ENCODE data around the gene CLCN3. TPM values are rescaled to one million over a fixed set of nuclear protein-coding genes. Genes with fewer than 3 reads are reported as not detected.

CLCN3 gene
- total RNA-seq, 5 donors from 2014 or later (not counting 1 experiment from before 2014, with no cell fraction given): 17.3 to 33.7 (median 30.8) TPM

DNA sequence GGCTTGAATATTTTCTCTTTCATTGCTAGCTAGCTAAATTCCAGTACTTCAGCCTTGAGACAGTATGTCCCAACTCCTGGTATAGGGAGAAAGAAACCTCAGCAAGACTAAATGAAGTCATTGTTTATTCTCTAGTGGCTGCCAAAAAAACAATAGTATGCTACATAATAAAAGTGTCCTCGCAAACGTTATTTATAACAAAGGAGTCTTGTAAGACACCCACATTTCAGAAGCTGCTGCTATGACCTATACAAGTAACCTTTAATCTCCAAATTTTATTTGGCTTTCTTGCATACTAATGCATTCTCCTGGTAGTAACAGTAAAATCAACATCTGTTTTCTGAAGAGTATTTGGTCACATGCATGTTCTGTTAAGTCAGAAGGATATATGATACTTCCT is 36.8 kb upstream of the CLCN3 start:
- ATAC-seq (replicated peaks in 1 of 4): no peak
- H3K9me3 Mint-ChIP-seq: no peaks in the 10 kb centered on the region
- H3K27me3 Mint-ChIP-seq: no peaks in the 10 kb centered on the region
- no peaks in the 10 kb centered on the region for H3K4me1 Mint-ChIP-seq
- CTCF ChIA-PET: no interaction called here
- H3K27me3 ChIP-seq (replicated peaks in 1 of 2; ENCODE audit: control insufficient read depth in 2 of 2, extremely low read depth in 1 of 2, insufficient read depth in 2 of 2, low read length in 1 of 2): no peaks in the 10 kb centered on the region
- peak overlapping the region in 1 of 2 donors; percentile 22 for H3K27ac Mint-ChIP-seq
- H3K36me3 Mint-ChIP-seq: peaks cover 32% of the 10 kb centered on the region
- WGBS (ENCODE audit: insufficient coverage): no CpG with 5 or more reads among the region's 2 CpGs
- H3K4me3 ChIP-seq (ENCODE audit: control insufficient read depth in 1 of 2, extremely low read depth in 1 of 2, low read length in 1 of 2): no peak overlapping the region
- H3K4me3 Mint-ChIP-seq: no peak overlapping the region
- peaks cover 0 to 16% of the 10 kb centered on the region in 2 donors for H3K36me3 ChIP-seq (ENCODE audit: control insufficient read depth in 2 of 2, extremely low read depth in 1 of 2, insufficient read depth in 1 of 2, low read length in 1 of 2)
- no peaks in the 10 kb centered on the region for H3K9me3 ChIP-seq
- H3K27ac ChIP-seq (ENCODE audit: low read length): no peak overlapping the region
- POLR2A ChIA-PET: no interaction called here
- no peaks in the 10 kb centered on the region for H3K4me1 ChIP-seq (ENCODE audit: control insufficient read depth in 1 of 2, extremely low read depth in 1 of 2, insufficient read depth in 2 of 2, low read length in 2 of 2)
- DNase-seq: no peak

DNA sequence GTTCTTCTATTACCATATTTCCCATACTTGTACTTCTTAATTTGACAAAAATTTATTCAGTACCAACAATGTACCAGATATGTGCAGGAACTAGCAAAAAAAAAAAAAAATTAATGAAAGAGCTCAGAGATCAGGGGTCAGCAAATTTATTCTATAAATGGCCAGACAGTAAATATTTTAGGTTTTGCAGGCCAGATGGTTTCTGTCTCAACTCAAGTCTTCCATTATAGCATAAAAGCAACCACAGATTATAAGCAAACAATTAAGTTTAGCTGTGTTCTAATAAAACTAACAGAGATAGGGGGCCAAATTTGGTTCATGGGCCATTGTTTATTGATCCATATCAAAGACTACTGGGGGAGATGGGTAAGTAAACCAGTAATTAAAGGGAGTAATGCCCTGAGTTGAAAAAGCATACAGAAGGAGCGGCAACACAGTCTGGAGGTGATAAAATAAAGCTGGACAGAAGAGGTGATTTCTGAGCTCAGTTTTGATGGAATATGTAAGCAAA is 27.3 kb upstream of the CLCN3 start:
- Mint-ChIP-seq H3K27me3 (no peaks in the 10 kb centered on the region), H3K36me3 (peaks cover 38% of the 10 kb centered on the region), H3K9me3 (no peaks in the 10 kb centered on the region), H3K4me3 (no peak overlapping the region), H3K27ac (no peak overlapping the region), H3K4me1 (no peaks in the 10 kb centered on the region)
- Histone ChIP-seq H3K27ac (ENCODE audit: low read length) (no peak overlapping the region), H3K27me3 (replicated peaks in 1 of 2; ENCODE audit: control insufficient read depth in 2 of 2, extremely low read depth in 1 of 2, insufficient read depth in 2 of 2, low read length in 1 of 2) (no peaks in the 10 kb centered on the region), H3K36me3 (ENCODE audit: control insufficient read depth in 2 of 2, extremely low read depth in 1 of 2, insufficient read depth in 1 of 2, low read length in 1 of 2) (peaks cover 0 to 13% of the 10 kb centered on the region in 2 donors), H3K9me3 (no peaks in the 10 kb centered on the region), H3K4me1 (ENCODE audit: control insufficient read depth in 1 of 2, extremely low read depth in 1 of 2, insufficient read depth in 2 of 2, low read length in 2 of 2) (no peaks in the 10 kb centered on the region), H3K4me3 (ENCODE audit: control insufficient read depth in 1 of 2, extremely low read depth in 1 of 2, low read length in 1 of 2) (no peak overlapping the region)
- WGBS (ENCODE audit: insufficient coverage): 86% methylated on average over 1 of the region's 1 CpG
- ChIA-PET POLR2A (interaction anchor here in 1 of 2 donors (0.5 to 0.6 kb wide), 2 partner anchors 12 to 332 kb away, joined by 3 to 5 read pairs; no protein-coding TSS in a partner anchor), CTCF (interaction anchor here in 1 of 2 donors (0.6 kb wide), 2 partner anchors 27 to 217 kb away, joined by 3 read pairs; no protein-coding TSS in a partner anchor)
- ATAC-seq (replicated peaks in 1 of 4) (no peak), DNase-seq (no peak)

DNA sequence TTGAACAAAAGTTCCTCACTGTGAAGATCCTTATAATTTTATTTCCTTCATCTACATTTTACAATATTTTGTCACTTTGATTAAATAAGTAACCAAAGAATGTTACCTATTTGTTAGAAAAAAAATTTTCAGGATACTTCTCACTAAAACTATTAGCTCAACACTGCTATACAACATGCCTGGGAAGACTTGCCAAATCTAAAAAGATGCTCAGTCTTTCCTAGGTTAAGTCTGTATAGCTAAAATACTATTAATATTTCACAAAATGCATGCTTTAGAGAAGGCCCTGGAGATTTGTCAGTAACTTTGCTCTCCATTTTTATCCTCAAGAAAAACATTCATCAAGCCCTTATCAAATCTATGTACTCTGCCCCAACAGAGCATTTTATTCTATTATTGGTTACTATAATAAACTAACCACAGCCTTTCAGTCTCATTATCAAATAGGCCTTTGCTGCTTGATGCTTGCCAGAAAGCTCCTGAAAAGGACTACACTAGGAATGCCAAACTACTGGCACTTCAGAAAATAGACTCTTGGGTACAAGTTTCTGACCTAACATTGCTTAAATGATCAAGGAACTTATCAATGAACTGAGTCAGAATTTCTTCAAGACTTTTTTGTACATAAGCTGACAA is 25.7 kb upstream of the CLCN3 start:
- H3K4me1 ChIP-seq (ENCODE audit: control insufficient read depth in 1 of 2, extremely low read depth in 1 of 2, insufficient read depth in 2 of 2, low read length in 2 of 2): no peaks in the 10 kb centered on the region
- no peaks in the 10 kb centered on the region for H3K27me3 ChIP-seq (replicated peaks in 1 of 2; ENCODE audit: control insufficient read depth in 2 of 2, extremely low read depth in 1 of 2, insufficient read depth in 2 of 2, low read length in 1 of 2)
- H3K9me3 ChIP-seq: no peaks in the 10 kb centered on the region
- no peak overlapping the region for H3K4me3 ChIP-seq (ENCODE audit: control insufficient read depth in 1 of 2, extremely low read depth in 1 of 2, low read length in 1 of 2)
- DNase-seq (no peak), ATAC-seq (replicated peaks in 1 of 4) (no peak)
- ChIA-PET CTCF (interaction anchor here in 1 of 2 donors (0.6 kb wide), 1 partner anchor 122 kb away, joined by 3 read pairs; no protein-coding TSS in a partner anchor), POLR2A (interaction anchor here in 1 of 2 donors (0.5 kb wide), 1 partner anchor 61 kb away, joined by 4 read pairs; no protein-coding TSS in a partner anchor)
- H3K36me3 ChIP-seq (ENCODE audit: control insufficient read depth in 2 of 2, extremely low read depth in 1 of 2, insufficient read depth in 1 of 2, low read length in 1 of 2): peaks cover 0 to 7% of the 10 kb centered on the region in 2 donors
- Mint-ChIP-seq H3K27ac (no peak overlapping the region), H3K9me3 (no peaks in the 10 kb centered on the region), H3K36me3 (peaks cover 41% of the 10 kb centered on the region), H3K4me3 (no peak overlapping the region), H3K27me3 (no peaks in the 10 kb centered on the region), H3K4me1 (no peaks in the 10 kb centered on the region)
- no peak overlapping the region for H3K27ac ChIP-seq (ENCODE audit: low read length)

DNA sequence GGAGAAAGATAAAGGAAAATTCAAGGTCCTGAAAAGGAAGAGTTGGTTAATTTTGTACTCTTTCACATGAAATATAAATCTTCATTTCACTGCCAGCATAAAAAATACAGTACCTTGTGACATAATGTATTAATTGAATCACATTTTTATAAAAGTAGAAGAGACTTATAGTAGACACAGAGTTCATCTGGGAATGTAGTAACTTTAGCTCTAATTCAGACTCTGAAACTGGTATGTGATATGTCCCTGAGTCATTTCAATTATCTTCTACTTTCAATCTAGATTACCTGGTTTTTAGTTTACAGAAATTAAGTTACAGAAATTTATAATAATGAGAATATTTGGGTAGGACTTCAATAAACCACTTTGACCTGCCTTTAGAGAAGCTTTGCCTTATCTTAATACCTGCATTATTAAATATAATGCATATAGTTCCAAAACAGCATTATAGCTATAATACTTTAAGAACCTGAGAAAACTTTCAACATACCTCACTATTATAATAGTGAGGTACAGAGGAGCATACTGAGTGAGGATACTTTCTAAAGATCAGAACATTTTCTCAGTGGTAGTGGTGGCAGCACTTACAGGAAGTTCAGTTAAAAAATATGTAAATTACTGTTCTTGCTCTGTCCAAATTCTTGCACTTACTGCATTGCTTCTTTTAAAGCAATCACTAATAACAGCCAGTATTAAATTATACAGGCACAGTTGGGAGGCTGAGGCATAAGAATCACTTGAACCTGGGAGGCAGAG is 19.2 kb upstream of the CLCN3 start:
- Mint-ChIP-seq H3K4me1 (peaks cover 13 to 19% (median 18%) of the 10 kb centered on the region in 3 donors), H3K27me3 (no peaks in the 10 kb centered on the region), H3K4me3 (no peak overlapping the region), H3K36me3 (peaks cover 35% of the 10 kb centered on the region), H3K9me3 (no peaks in the 10 kb centered on the region), H3K27ac (no peak overlapping the region)
- Histone ChIP-seq H3K27ac (ENCODE audit: low read length) (no peak overlapping the region), H3K9me3 (no peaks in the 10 kb centered on the region), H3K36me3 (ENCODE audit: control insufficient read depth in 2 of 2, extremely low read depth in 1 of 2, insufficient read depth in 1 of 2, low read length in 1 of 2) (peaks cover 0 to 16% of the 10 kb centered on the region in 2 donors), H3K27me3 (replicated peaks in 1 of 2; ENCODE audit: control insufficient read depth in 2 of 2, extremely low read depth in 1 of 2, insufficient read depth in 2 of 2, low read length in 1 of 2) (no peaks in the 10 kb centered on the region), H3K4me3 (ENCODE audit: control insufficient read depth in 1 of 2, extremely low read depth in 1 of 2, low read length in 1 of 2) (no peak overlapping the region), H3K4me1 (ENCODE audit: control insufficient read depth in 1 of 2, extremely low read depth in 1 of 2, insufficient read depth in 2 of 2, low read length in 2 of 2) (peaks cover 0 to 3% of the 10 kb centered on the region in 2 experiments)
- no peak for ATAC-seq (replicated peaks in 1 of 4)
- ChIA-PET POLR2A (interaction anchor here in 1 of 2 donors (0.6 kb wide), 1 partner anchor 9 kb away, joined by 5 read pairs; no protein-coding TSS in a partner anchor), CTCF (no interaction called here)
- no peak for DNase-seq

DNA sequence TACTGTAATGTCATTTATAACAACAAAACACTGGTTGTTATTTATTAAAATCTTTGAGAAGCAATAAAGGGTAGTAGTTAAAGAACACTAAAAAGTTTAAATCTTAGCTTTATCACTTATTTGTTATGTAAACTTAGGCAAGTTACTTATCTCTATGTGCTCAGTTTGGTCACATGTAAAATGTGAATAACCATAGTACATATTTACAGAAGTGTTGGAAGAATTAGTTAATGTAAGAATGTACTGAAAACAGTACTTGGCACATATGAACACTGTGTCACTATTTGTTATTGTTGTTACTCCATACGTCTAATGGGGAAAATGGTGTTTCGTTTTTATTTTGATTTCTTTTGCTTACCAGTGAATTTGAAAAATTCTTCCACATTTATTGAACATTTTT is 17.1 kb upstream of the CLCN3 start:
- Histone ChIP-seq H3K9me3 (no peaks in the 10 kb centered on the region), H3K36me3 (ENCODE audit: control insufficient read depth in 2 of 2, extremely low read depth in 1 of 2, insufficient read depth in 1 of 2, low read length in 1 of 2) (peaks cover 0 to 12% of the 10 kb centered on the region in 2 donors), H3K27ac (ENCODE audit: low read length) (no peak overlapping the region), H3K27me3 (replicated peaks in 1 of 2; ENCODE audit: control insufficient read depth in 2 of 2, extremely low read depth in 1 of 2, insufficient read depth in 2 of 2, low read length in 1 of 2) (no peaks in the 10 kb centered on the region), H3K4me3 (ENCODE audit: control insufficient read depth in 1 of 2, extremely low read depth in 1 of 2, low read length in 1 of 2) (no peak overlapping the region), H3K4me1 (ENCODE audit: control insufficient read depth in 1 of 2, extremely low read depth in 1 of 2, insufficient read depth in 2 of 2, low read length in 2 of 2) (peaks cover 0 to 3% of the 10 kb centered on the region in 2 experiments)
- Mint-ChIP-seq H3K4me1 (peaks cover 29 to 31% (median 30%) of the 10 kb centered on the region in 3 donors), H3K27ac (no peak overlapping the region), H3K36me3 (peaks cover 38% of the 10 kb centered on the region), H3K9me3 (no peaks in the 10 kb centered on the region), H3K27me3 (no peaks in the 10 kb centered on the region), H3K4me3 (no peak overlapping the region)
- POLR2A ChIA-PET: no interaction called here
- DNase-seq (no peak), ATAC-seq (replicated peaks in 1 of 4) (no peak)
- CTCF ChIA-PET: interaction anchor here (0.6 to 1.6 kb wide), 4 partner anchors 10 to 55 kb away, joined by 3 to 9 read pairs (median 4); no protein-coding TSS in a partner anchor
- WGBS (ENCODE audit: insufficient coverage): no CpG with 5 or more reads among the region's 2 CpGs

DNA sequence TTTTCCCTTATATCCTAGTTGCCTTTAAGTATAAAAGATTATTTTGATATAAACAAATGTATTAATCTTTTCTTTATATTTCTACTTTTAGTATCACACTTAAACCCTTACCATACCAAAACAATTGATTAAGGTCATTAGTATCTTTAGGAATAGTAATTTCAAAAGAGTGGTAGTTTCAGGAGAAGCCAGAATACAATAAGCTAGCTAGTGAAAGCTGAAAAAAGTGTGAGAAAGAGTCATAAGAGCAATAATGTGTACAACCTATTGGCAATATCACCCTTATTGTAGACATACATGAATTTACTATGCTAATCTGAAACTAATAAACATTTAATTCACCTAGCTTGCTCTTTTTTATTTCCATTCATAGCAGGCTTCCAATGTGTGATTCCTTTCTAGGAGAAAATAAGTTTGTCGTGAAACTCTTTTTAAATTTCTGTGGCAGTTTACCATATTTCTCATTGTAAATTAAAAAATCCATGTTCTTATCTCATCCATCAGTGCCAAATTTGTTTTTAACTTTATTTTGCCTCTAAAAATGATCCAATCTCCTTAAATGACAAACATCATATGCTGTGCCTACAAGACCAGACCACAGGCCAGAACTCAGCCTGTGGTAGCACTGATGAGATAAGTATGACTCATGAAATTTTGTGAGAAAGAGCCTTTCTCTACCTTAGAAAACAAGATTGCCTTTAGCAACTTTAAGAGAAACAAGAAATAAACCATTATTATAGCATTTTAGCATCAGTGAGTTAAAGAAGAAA is 16.1 kb upstream of the CLCN3 start:
- no peak overlapping the region for H3K4me3 Mint-ChIP-seq
- peak overlapping the region in 1 of 2 donors; percentile 24 for H3K27ac Mint-ChIP-seq
- no peaks in the 10 kb centered on the region for H3K9me3 ChIP-seq
- no peak overlapping the region for H3K27ac ChIP-seq (ENCODE audit: low read length)
- no peak overlapping the region for H3K4me3 ChIP-seq (ENCODE audit: control insufficient read depth in 1 of 2, extremely low read depth in 1 of 2, low read length in 1 of 2)
- peaks cover 33% of the 10 kb centered on the region for H3K36me3 Mint-ChIP-seq
- H3K4me1 ChIP-seq (ENCODE audit: control insufficient read depth in 1 of 2, extremely low read depth in 1 of 2, insufficient read depth in 2 of 2, low read length in 2 of 2): peaks cover 0 to 3% of the 10 kb centered on the region in 2 experiments
- H3K4me1 Mint-ChIP-seq: peaks cover 29 to 35% (median 32%) of the 10 kb centered on the region in 3 donors
- H3K27me3 Mint-ChIP-seq: no peaks in the 10 kb centered on the region
- WGBS (ENCODE audit: insufficient coverage): no CpG with 5 or more reads among the region's 1 CpG
- POLR2A ChIA-PET: no interaction called here
- H3K9me3 Mint-ChIP-seq: no peaks in the 10 kb centered on the region
- H3K36me3 ChIP-seq (ENCODE audit: control insufficient read depth in 2 of 2, extremely low read depth in 1 of 2, insufficient read depth in 1 of 2, low read length in 1 of 2): peaks cover 0 to 12% of the 10 kb centered on the region in 2 donors
- DNase-seq (no peak), ATAC-seq (replicated peaks in 1 of 4) (peak in 3 of 4 experiments; percentile 61 to 72 (median 66))
- H3K27me3 ChIP-seq (replicated peaks in 1 of 2; ENCODE audit: control insufficient read depth in 2 of 2, extremely low read depth in 1 of 2, insufficient read depth in 2 of 2, low read length in 1 of 2): no peaks in the 10 kb centered on the region
- CTCF ChIA-PET: interaction anchor here (0.7 to 1.6 kb wide), 3 partner anchors 9 to 54 kb away, joined by 3 to 9 read pairs (median 5); no protein-coding TSS in a partner anchor

All from T-cell (primary cell).